ENCODE data around the gene FMNL2.

The FMNL2 gene

GRCh38 chr2:152523091-152523490 lies 188.1 kb downstream of the FMNL2 start:
- no peak for DNase-seq (ENCODE audit: low read depth)

- no peak for DNase-seq (ENCODE audit: low read depth)
These were observed 190.4 kb downstream of the FMNL2 start for GRCh38 chr2:152525277-152525838.

- DNase-seq (ENCODE audit: low read depth), result no peak
These were observed 194.6 kb downstream of the FMNL2 start for GRCh38 chr2:152529420-152530115.

GRCh38 chr2:152532241-152532640 lies 197.3 kb downstream of the FMNL2 start:
- no peak for DNase-seq (ENCODE audit: low read depth)

GRCh38 chr2:152534460-152535135 lies 199.6 kb downstream of the FMNL2 start:
- no peak for DNase-seq (ENCODE audit: low read depth)

- no peak for DNase-seq (ENCODE audit: low read depth)
These were observed 202.2 kb downstream of the FMNL2 start for GRCh38 chr2:152537081-152537651.

- no peak for DNase-seq (ENCODE audit: low read depth)
These were observed 204.4 kb downstream of the FMNL2 start for GRCh38 chr2:152539424-152539823.

GRCh38 chr2:152541712-152542111 lies 206.7 kb downstream of the FMNL2 start:
- no peak for DNase-seq (ENCODE audit: low read depth)

GRCh38 chr2:152542337-152542994 lies 207.5 kb downstream of the FMNL2 start:
- DNase-seq (ENCODE audit: low read depth), result no peak

- no peak for DNase-seq (ENCODE audit: low read depth)
These were observed 208.1 kb downstream of the FMNL2 start for GRCh38 chr2:152542995-152543481.

GRCh38 chr2:152543717-152544116 lies 208.7 kb downstream of the FMNL2 start:
- DNase-seq (ENCODE audit: low read depth), result no peak

GRCh38 chr2:152544638-152545037 lies 209.7 kb downstream of the FMNL2 start:
- DNase-seq (ENCODE audit: low read depth), result no peak

GRCh38 chr2:152546230-152546837 lies 211.4 kb downstream of the FMNL2 start:
- DNase-seq (ENCODE audit: low read depth), result no peak

- no peak for DNase-seq (ENCODE audit: low read depth)
These were observed 213.3 kb downstream of the FMNL2 start for GRCh38 chr2:152548111-152548875.

- no peak for DNase-seq (ENCODE audit: low read depth)
These were observed 214.0 kb downstream of the FMNL2 start for GRCh38 chr2:152548996-152549395.

GRCh38 chr2:152549423-152549822 lies 214.4 kb downstream of the FMNL2 start:
- DNase-seq (ENCODE audit: low read depth), result no peak

- DNase-seq (ENCODE audit: low read depth), result no peak
These were observed 215.4 kb downstream of the FMNL2 start for GRCh38 chr2:152550386-152550785.

- DNase-seq (ENCODE audit: low read depth), result no peak
These were observed 217.9 kb downstream of the FMNL2 start for GRCh38 chr2:152552888-152553287.

- no peak for DNase-seq (ENCODE audit: low read depth)
These were observed 218.5 kb downstream of the FMNL2 start for GRCh38 chr2:152553518-152553917.

GRCh38 chr2:152555048-152555447 lies 220.1 kb downstream of the FMNL2 start:
- DNase-seq (ENCODE audit: low read depth), result no peak

GRCh38 chr2:152556506-152556905 lies 221.5 kb downstream of the FMNL2 start:
- DNase-seq (ENCODE audit: low read depth), result no peak
